GM12878 (cell line): Measurements from ENCODE around the gene FLVCR1. TPM values are rescaled to one million over a fixed set of nuclear protein-coding genes. Genes with fewer than 3 reads are reported as not detected.

Experiments used
- ATAC-seq: fragments of 200-7000 bp; cut with Tn5 transposase; 3 replicates; pipeline ENCODE4 v1.9.1; 2020; ENCODE audit warnings: mild to moderate bottlenecking, moderate library complexity
- BruUV-seq: library from RNA; stranded (reverse); fragments of 400-500 nt; replicated peaks from 2 replicates; lab custom pipeline; 2021; lab: Mats Ljungman, UMichigan
- CTCF ChIA-PET: fragments of 300-600 bp; sonication (Branson Sonifier 250); formaldehyde crosslinking; extraction: SDS; loops from one replicate; lab custom pipeline; 2021; ENCODE audit warnings: inconsistent platforms; lab: Yijun Ruan, JAX
- POLR2A ChIA-PET: fragments of 350-600 bp; formaldehyde crosslinking; extraction: SDS; loops from one replicate; lab custom pipeline; 2021; ENCODE audit warnings: inconsistent platforms; lab: Charles Lee
- RAD21 ChIA-PET: fragments of 300-600 bp; sonication (Branson Sonifier 250); formaldehyde crosslinking; loops from one replicate; lab custom pipeline; 2023; ENCODE audit warnings: antibody characterized with exemption; ENCODE audit not compliant: unreplicated experiment; lab: Charles Lee
- SMC1A ChIA-PET: fragments of 300-600 bp; sonication (Branson Sonifier 250); formaldehyde crosslinking; loops from one replicate; lab custom pipeline; 2023; ENCODE audit not compliant: unreplicated experiment, uncharacterized antibody; lab: Charles Lee
- DNase-seq: peaks from one replicate; pipeline ENCODE4 v3.0.0-alpha.2; 2011; ENCODE audit warnings: low read depth, low spot score
- FAIRE-seq: peaks from 3 replicates; lab custom pipeline; 2011; peaks lifted over from hg19 to GRCh38; lab: Jason Lieb, UNC
- H2AFZ ChIP-seq: 2 replicates; pipeline ENCODE4 v1.6.0; 2011; ENCODE audit warnings: low read depth, low read length, control low read depth; ENCODE audit not compliant: control insufficient read depth
- H3K27ac ChIP-seq: 2 replicates; pipeline ENCODE4 v1.5.1; 2011; ENCODE audit warnings: control low read depth; ENCODE audit not compliant: control insufficient read depth, insufficient read depth
- H3K27me3 ChIP-seq, 2 experiments: replicated peaks in 1 of 2; 2 replicates each; pipeline versions ENCODE4 v1.6.0 to v1.6.1; 2011; ENCODE audit warnings: low read length in 1 of 2; ENCODE audit not compliant: control insufficient read depth in 2 of 2, insufficient read depth in 2 of 2
- H3K36me3 ChIP-seq, 2 experiments: 2 replicates each; pipeline ENCODE4 v1.5.1; 2011; ENCODE audit warnings: low read length in 1 of 2; ENCODE audit not compliant: control insufficient read depth in 2 of 2, insufficient read depth in 2 of 2
- H3K4me1 ChIP-seq: 2 replicates; pipeline ENCODE4 v1.6.1; 2011; ENCODE audit warnings: mild to moderate bottlenecking, low read length, moderate library complexity, mixed read lengths; ENCODE audit not compliant: control insufficient read depth, insufficient read depth
- H3K4me2 ChIP-seq: 2 replicates; pipeline ENCODE4 v1.6.0; 2011; ENCODE audit warnings: control low read depth; ENCODE audit not compliant: control insufficient read depth, insufficient read depth
- H3K4me3 ChIP-seq: fragments of 200-600 bp; sonication (generic); 2 replicates; pipeline ENCODE4 v1.5.1; 2016
- H3K79me2 ChIP-seq: 2 replicates; pipeline ENCODE4 v1.6.0; 2011; ENCODE audit warnings: low read length; ENCODE audit not compliant: control insufficient read depth, insufficient read depth
- H3K9ac ChIP-seq: 2 replicates; pipeline ENCODE4 v1.8.0; 2011; ENCODE audit warnings: low read length, control low read depth, mixed read lengths; ENCODE audit not compliant: control insufficient read depth, insufficient read depth
- H3K9me3 ChIP-seq: replicated peaks from 3 replicates; pipeline ENCODE4 v1.5.1; 2011; ENCODE audit warnings: mild to moderate bottlenecking, low read length; ENCODE audit not compliant: control insufficient read depth, insufficient read depth
- H4K20me1 ChIP-seq: 2 replicates; pipeline ENCODE4 v1.6.0; 2011; ENCODE audit not compliant: control insufficient read depth, insufficient read depth
- BACH1 ChIP-seq: fragments of 450-650 bp; IDR thresholded peaks from 2 replicates; pipeline ENCODE4 v1.6.1; 2017; ENCODE audit warnings: mild to moderate bottlenecking, borderline replicate concordance
- DPF2 ChIP-seq: fragments of 450-650 bp; IDR thresholded peaks from 2 replicates; pipeline ENCODE4 v1.6.1; 2017; ENCODE audit warnings: mild to moderate bottlenecking
- EED ChIP-seq: sonication (generic); IDR thresholded peaks from 2 replicates; pipeline ENCODE4 v1.6.1; 2016; ENCODE audit warnings: antibody characterized with exemption, low read depth
- HDGF ChIP-seq: fragments of 450-650 bp; IDR thresholded peaks from 2 replicates; pipeline ENCODE4 v1.6.1; 2016; ENCODE audit warnings: antibody characterized with exemption
- IKZF1 ChIP-seq: fragments of 450-650 bp; conservative IDR thresholded peaks from 2 replicates; pipeline ENCODE4 v1.6.1; 2017; ENCODE audit warnings: antibody characterized with exemption, mild to moderate bottlenecking
- IKZF2 ChIP-seq, 2 experiments: fragments of 450-650 bp; IDR thresholded peaks; 2 replicates each; pipeline ENCODE4 v1.6.1; 2017; ENCODE audit warnings: mild to moderate bottlenecking in 2 of 2, moderate library complexity in 2 of 2
- IRF4 ChIP-seq: IDR thresholded peaks from 2 replicates; pipeline ENCODE4 v1.6.1; 2011; ENCODE audit warnings: low read depth, low read length
- NBN ChIP-seq: fragments of 450-650 bp; IDR thresholded peaks from 2 replicates; pipeline ENCODE4 v1.6.1; 2016
- NR2F1 ChIP-seq: fragments of 450-650 bp; conservative IDR thresholded peaks from 2 replicates; pipeline ENCODE4 v1.6.1; 2017; ENCODE audit warnings: mild to moderate bottlenecking
- RUNX3 ChIP-seq: IDR thresholded peaks from 2 replicates; pipeline ENCODE4 v1.6.1; 2012; ENCODE audit warnings: low read length, inconsistent platforms
- SIN3A ChIP-seq: IDR thresholded peaks from 2 replicates; pipeline ENCODE4 v1.6.1; 2012; ENCODE audit warnings: low read depth, low read length, improper control_type of control experiment
- TCF3 ChIP-seq: IDR thresholded peaks from 2 replicates; pipeline ENCODE4 v1.6.1; 2012; ENCODE audit warnings: low read depth, mild to moderate bottlenecking, low read length, borderline replicate concordance; ENCODE audit not compliant: insufficient read depth
- YY1 ChIP-seq: IDR thresholded peaks from 2 replicates; pipeline ENCODE4 v1.6.1; 2011; ENCODE audit warnings: low read depth, mild to moderate bottlenecking, low read length
- ZZZ3 ChIP-seq: IDR thresholded peaks from 2 replicates; pipeline ENCODE4 v1.6.1; 2011; ENCODE audit warnings: low read depth; ENCODE audit not compliant: control insufficient read depth, insufficient read length
- WGBS: methylation state at CpG from one replicate; pipeline ENCODE4 v1.1.6; 2016; ENCODE audit warnings: low lambda C conversion rate; ENCODE audit not compliant: insufficient replicate concordance, insufficient coverage; ENCODE audit errors: missing lambda C conversion rate; 5-methylcytosine and 5-hydroxymethylcytosine counted together
- in situ Hi-C: fragments of 300-500 bp; cut with MboI; formaldehyde crosslinking; loops from 9 replicates; pipeline ENCODE4 v1.14.3; 2018; ENCODE audit warnings: mixed read lengths
- intact Hi-C: fragments of 100-400 bp; cut with micrococcal nuclease; formaldehyde crosslinking; loops from one replicate; pipeline ENCODE4 v1.14.2; 2022; ENCODE audit not compliant: unreplicated experiment
- polyA plus RNA-seq, 11 experiments: library from polyadenylated mRNA; depleted of rRNA in 4 of 11; unstranded in 6 of 11; stranded (reverse) in 5 of 11; fragments of >200 nt; fragmentation: Nextera tagmentation in 4 of 11; fragmentation: Illumina TruSeq in 1 of 11; extraction: Ambion mirVana in 4 of 11; extraction: Trizol in 1 of 11; gene quantifications; 1 replicate in 1 of 11; 2 replicates in 10 of 11; pipeline versions ENCODE4 v1.2.1 to v1.2.3, GENCODE V29; 2011 to 2016; ENCODE audit warnings: inconsistent platforms in 2 of 11, missing spikeins in 2 of 11, low read depth in 1 of 11
- total RNA-seq, 4 experiments: library from RNA; depleted of rRNA in 3 of 4; stranded (reverse); fragments of >200 nt in 3 of 4; fragmentation: Illumina TruSeq in 1 of 4; extraction: Trizol in 1 of 4; gene quantifications; 2 replicates each; pipeline versions ENCODE4 v1.2.1 to v1.2.3, GENCODE V29; 2013 to 2021
- TF ChIP-seq, protein P1 (sequence below): IDR thresholded peaks from 2 replicates; pipeline ENCODE4 v1.6.1; 2012; ENCODE audit warnings: low read length, inconsistent platforms
- TF ChIP-seq, protein P2 (sequence below): fragments of 450-650 bp; formaldehyde crosslinking; IDR thresholded peaks from 2 replicates; pipeline ENCODE4 v1.4.0; 2022; ENCODE audit warnings: mild to moderate bottlenecking, moderate library complexity
- TF ChIP-seq, protein P3 (sequence below): fragments of 450-650 bp; IDR thresholded peaks from 2 replicates; pipeline ENCODE4 v1.6.1; 2017; ENCODE audit warnings: mild to moderate bottlenecking

Gene FLVCR1
- total and polyA plus RNA-seq, 10 of the 15 experiments (the other 5 are each of a cell fraction or from before 2014, with no cell fraction given): 7.1 to 25.2 (median 17.6) TPM

DNA sequence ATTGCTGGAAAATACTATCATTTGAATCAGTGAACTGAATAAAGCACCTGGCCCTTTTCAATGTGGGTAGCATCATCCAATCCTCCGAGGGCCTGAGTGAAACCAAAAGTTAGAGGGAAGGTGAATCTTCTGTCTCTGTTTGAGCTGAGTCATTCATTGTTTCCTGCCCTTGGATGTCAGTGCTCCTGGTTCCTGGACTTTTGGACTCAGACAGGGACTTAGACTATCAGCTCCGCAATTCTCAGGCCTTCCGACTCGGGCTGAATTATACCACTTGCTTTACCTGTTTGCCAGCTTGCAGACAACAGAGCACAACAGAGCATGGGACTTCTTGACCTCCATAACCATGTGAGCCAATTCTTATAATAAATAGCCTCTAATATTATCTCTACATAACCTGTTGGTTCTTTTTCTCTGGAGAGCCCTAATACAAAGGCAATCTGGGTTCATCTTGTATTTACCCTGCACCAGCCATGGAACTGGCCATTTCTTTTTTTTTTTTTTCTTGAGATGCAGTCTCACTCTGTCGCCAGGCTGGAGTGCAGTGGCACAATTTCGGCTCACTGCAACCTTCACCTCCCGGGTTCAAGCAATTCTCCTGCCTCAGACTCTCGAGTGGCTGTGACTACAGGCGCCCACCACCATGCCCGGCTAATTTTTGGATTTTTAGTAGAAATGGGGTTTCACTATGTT, 73.1 kb downstream of the FLVCR1 start:
- CTCF ChIA-PET: interaction anchor here (0.7 to 1.5 kb wide), 11 partner anchors 9 to 139 kb away, joined by 3 to 11 read pairs (median 3); no protein-coding TSS in a partner anchor
- no peaks in the 10 kb centered on the region for H3K36me3 ChIP-seq
- H3K27ac ChIP-seq: peak overlapping the region; percentile 38
- SMC1A ChIA-PET: interaction anchor here (0.6 to 2.1 kb wide), 17 partner anchors 9 to 141 kb away, joined by 3 to 14 read pairs (median 4); partner anchors contain the start of gene VASH2
- peak; percentile 71 for ATAC-seq
- POLR2A ChIA-PET: interaction anchor here (0.6 to 3.7 kb wide), 10 partner anchors 8 to 112 kb away, joined by 3 to 33 read pairs (median 4); partner anchors contain the start of gene VASH2
- peak overlapping the region; percentile 57 for H2AFZ ChIP-seq
- no peak overlapping the region for H3K9ac ChIP-seq
- DNase-seq: no peak
- peak overlapping the region; percentile 35; the same call in 1 of the 2 replicates for H3K4me3 ChIP-seq
- H3K4me1 ChIP-seq: peaks cover 18% of the 10 kb centered on the region
- no peaks in the 10 kb centered on the region for H3K9me3 ChIP-seq
- H3K27me3 ChIP-seq: no peaks in the 10 kb centered on the region
- H3K4me2 ChIP-seq: peak overlapping the region; percentile 63
- H3K79me2 ChIP-seq: no peaks in the 10 kb centered on the region
- no peaks in the 10 kb centered on the region for H4K20me1 ChIP-seq
- in situ Hi-C loops (no loop called here), intact Hi-C loops (no loop called here)
- RAD21 ChIA-PET: interaction anchor here (0.7 to 1.5 kb wide), 8 partner anchors 8 to 323 kb away, joined by 3 to 9 read pairs (median 4); no protein-coding TSS in a partner anchor
- 71% methylated on average over 10 of the region's 10 CpGs for WGBS
- BruUV-seq: TSS peak; percentile 86
- TF ChIP-seq NBN (0 out of 2 replicates have a peak, but pooled peaks have one; percentile 23), IRF4 (0 out of 2 replicates have a peak, but pooled peaks have one; percentile 13), NR2F1 (0 out of 2 replicates have a peak, but pooled peaks have one; percentile 39), YY1 (0 out of 2 replicates have a peak, but pooled peaks have one; percentile 21), BACH1 (peak; percentile 31; the same call in 1 of the 2 replicates), SIN3A (no peak), IKZF2 (IDR thresholded peaks at IDR 0.05) (peak; percentile 80 to 85), IKZF1 (peak; percentile 82), TCF3 (no peak), DPF2 (0 out of 2 replicates have a peak, but pooled peaks have one; percentile 21), RUNX3 (peak; percentile 32; the same call in 1 of the 2 replicates), HDGF (0 out of 2 replicates have a peak, but pooled peaks have one; percentile 24), EED (peak; percentile 92), ZZZ3 (no peak)
- TF ChIP-seq, protein P1, sequence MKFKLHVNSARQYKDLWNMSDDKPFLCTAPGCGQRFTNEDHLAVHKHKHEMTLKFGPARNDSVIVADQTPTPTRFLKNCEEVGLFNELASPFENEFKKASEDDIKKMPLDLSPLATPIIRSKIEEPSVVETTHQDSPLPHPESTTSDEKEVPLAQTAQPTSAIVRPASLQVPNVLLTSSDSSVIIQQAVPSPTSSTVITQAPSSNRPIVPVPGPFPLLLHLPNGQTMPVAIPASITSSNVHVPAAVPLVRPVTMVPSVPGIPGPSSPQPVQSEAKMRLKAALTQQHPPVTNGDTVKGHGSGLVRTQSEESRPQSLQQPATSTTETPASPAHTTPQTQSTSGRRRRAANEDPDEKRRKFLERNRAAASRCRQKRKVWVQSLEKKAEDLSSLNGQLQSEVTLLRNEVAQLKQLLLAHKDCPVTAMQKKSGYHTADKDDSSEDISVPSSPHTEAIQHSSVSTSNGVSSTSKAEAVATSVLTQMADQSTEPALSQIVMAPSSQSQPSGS: peak; percentile 35; the same call in 1 of the 2 replicates
- TF ChIP-seq, protein P2, sequence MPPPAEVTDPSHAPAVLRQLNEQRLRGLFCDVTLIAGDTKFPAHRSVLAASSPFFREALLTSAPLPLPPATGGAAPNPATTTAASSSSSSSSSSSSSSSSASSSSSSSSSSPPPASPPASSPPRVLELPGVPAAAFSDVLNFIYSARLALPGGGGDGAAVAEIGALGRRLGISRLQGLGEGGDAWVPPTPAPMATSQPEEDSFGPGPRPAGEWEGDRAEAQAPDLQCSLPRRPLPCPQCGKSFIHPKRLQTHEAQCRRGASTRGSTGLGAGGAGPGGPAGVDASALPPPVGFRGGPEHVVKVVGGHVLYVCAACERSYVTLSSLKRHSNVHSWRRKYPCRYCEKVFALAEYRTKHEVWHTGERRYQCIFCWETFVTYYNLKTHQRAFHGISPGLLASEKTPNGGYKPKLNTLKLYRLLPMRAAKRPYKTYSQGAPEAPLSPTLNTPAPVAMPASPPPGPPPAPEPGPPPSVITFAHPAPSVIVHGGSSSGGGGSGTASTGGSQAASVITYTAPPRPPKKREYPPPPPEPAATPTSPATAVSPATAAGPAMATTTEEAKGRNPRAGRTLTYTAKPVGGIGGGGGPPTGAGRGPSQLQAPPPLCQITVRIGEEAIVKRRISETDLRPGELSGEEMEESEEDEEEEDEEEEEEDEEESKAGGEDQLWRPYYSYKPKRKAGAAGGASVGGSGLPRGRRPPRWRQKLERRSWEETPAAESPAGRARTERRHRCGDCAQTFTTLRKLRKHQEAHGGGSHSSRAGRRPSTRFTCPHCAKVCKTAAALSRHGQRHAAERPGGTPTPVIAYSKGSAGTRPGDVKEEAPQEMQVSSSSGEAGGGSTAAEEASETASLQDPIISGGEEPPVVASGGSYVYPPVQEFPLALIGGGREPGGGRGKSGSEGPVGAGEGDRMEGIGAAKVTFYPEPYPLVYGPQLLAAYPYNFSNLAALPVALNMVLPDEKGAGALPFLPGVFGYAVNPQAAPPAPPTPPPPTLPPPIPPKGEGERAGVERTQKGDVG (CRISPR knock-in tag): no peak
- TF ChIP-seq, protein P3, sequence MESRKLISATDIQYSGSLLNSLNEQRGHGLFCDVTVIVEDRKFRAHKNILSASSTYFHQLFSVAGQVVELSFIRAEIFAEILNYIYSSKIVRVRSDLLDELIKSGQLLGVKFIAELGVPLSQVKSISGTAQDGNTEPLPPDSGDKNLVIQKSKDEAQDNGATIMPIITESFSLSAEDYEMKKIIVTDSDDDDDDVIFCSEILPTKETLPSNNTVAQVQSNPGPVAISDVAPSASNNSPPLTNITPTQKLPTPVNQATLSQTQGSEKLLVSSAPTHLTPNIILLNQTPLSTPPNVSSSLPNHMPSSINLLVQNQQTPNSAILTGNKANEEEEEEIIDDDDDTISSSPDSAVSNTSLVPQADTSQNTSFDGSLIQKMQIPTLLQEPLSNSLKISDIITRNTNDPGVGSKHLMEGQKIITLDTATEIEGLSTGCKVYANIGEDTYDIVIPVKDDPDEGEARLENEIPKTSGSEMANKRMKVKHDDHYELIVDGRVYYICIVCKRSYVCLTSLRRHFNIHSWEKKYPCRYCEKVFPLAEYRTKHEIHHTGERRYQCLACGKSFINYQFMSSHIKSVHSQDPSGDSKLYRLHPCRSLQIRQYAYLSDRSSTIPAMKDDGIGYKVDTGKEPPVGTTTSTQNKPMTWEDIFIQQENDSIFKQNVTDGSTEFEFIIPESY: peak; percentile 34; the same call in 1 of the 2 replicates
- peak; percentile 88 for FAIRE-seq
